GM23248 (cell line): ENCODE results near the gene CASP1.

Source experiments
- EZH2 ChIP-seq: fragments of 200-600 bp; sonication (generic); IDR thresholded peaks from 2 replicates; pipeline ENCODE4 v1.6.1; 2018; ENCODE audit warnings: antibody characterized with exemption, mild to moderate bottlenecking; ENCODE audit not compliant: insufficient read depth, poor library complexity, severe bottlenecking
- EZH2phosphoT487 ChIP-seq: fragments of 200-600 bp; sonication (generic); IDR thresholded peaks from 2 replicates; pipeline ENCODE4 v1.6.1; 2018; ENCODE audit warnings: antibody characterized with exemption, moderate library complexity, mild to moderate bottlenecking, low read depth; ENCODE audit not compliant: insufficient read depth

DNA sequence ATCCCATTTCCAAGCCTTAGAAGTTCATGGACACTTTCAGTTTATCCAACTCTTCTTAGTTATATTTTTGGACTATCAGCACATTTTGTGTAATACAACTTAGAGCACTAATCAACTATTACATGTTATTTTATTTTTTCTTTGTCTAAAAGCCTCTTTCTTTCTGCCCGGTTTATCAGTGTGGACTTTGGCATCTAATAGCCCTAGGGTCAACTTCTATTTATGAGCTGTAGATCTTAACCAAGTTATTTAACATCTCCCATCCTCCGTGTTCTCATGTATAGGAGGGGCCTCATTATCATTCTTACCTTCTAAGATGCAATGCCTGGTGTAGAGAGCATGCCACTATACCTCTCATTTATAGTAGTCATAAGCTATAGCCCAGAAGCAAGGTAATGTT is 5.8 kb upstream of the CASP1 start:
- TF ChIP-seq EZH2phosphoT487 (no peak), EZH2 (no peak)
